Stimulated activated CD4-positive, alpha-beta T cell treated with anti-CD3 and anti-CD28 coated beads, Interleukin-4, amount 100 ng/mL, for 48 hours (primary cell): ENCODE measurements around the gene ECSIT.

Experiments used
- DNase-seq, 2 donors: peaks; one replicate each; pipeline ENCODE4 v3.0.0-alpha.2; 2020; ENCODE audit warnings: low read depth in 2 of 2

Gene ECSIT

DNA sequence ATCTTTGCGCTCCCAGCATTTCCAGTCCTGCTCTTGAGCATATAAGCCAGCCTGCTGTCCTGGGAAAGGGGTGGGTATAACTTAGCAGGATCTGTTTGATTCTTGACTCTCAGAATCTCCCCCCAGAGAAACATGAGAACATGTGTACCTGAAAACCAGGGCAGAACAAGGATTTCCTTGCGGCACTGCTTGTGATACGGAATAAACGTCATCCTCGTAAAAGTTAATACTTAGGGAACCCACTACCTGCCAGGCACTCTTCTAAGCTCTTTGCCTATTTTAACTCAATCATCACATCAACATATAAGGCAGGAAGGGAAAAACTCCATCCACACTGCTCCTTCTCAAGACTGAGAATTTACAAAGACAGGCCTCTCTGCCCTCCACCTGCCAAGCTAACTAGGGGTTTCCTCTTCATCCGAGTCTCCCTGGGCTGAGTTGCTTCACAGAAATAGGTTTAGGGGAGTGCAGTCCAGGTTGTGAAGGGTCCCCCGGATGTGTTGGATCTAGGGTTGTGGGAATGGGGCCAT is 24.4 kb downstream of the ECSIT start:
- DNase-seq, result no peak

DNA sequence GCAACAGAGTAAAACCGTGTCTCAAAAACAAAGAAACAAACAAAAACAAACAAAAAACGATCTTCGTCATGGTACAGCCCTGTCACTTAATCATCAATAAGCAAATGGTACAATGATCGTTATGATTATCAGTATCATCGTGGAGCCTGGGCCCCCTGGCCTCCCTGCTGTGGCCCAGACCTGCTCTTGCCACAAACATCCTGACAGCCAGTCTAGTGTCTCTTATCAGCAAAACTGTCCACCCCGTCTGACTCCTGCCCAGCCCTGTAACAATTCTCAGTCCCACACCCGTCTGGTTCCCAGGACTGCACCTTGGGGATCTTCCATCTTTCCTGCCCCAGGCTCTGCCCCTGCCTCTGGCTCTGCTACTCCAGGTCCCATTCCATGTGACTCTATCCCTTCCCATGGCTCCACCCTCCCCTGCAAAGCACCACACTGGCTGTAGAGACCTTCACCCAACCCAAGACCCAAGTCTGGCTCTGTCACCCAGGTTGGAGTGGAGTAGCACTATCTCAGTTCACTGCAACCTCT is 29.0 kb downstream of the ECSIT start:
- DNase-seq, result no peak

DNA sequence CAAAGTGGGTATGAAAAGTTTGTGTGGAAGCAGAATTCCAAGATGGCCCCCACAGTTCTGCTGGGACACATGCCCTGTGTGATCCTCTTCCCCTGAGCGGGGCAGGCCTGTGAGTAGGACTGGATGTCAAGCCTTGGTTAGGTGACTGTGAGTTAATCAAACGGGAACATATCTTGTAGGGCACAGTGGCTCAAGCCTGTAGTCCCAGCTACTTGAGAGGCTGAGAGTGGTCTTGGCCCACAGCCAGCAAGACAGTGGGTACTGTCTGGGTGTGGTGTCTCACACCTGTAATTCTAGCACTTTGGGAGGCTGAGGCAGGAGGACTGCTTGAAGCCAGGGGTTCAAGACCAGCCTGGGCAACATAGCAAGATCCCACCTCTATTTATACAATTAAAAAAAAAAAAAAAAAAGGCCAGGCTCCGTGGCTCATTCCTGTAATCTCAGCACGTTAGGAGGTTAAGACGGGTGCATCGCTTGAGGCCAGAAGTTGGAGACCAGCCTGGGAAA is 29.7 kb downstream of the ECSIT start:
- no peak for DNase-seq

DNA sequence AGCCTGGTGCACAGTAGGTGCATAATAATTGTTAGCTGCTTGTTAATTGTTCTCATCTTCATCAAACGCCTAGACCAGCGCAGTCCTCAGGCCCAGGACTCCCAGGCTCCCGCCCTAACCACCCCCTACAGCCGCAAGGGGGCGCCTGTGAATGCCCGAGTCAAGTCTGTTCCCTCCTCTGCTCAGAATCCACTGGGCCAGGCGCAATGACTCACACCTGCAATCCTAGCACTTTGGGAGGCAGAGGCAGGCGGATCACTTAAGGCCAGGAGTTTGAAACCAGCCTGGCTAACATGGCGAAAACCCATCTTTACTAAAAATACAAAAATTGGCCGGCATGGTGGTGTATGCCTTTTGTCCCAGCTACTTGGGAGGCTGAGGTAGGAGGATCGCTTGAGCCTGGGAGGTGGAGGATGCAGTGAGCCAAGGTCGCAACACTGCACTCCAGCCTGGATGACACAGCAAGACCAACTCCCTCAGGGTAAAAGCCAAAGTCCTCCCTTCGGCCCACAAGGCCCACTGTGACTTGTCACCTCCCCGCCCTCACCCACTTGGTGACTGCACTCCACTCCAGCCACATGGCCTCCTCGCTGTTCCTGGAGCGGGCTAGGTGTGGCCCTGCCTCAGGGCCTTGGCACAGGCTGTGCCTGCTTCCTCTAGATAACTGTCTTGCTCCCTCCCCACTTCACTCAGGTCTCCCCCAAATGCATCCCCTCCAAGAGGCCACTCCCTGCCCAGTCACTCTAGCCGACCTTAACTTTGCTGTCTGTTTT is 32.4 kb downstream of the ECSIT start:
- DNase-seq, result peak; percentile 61 to 72

DNA sequence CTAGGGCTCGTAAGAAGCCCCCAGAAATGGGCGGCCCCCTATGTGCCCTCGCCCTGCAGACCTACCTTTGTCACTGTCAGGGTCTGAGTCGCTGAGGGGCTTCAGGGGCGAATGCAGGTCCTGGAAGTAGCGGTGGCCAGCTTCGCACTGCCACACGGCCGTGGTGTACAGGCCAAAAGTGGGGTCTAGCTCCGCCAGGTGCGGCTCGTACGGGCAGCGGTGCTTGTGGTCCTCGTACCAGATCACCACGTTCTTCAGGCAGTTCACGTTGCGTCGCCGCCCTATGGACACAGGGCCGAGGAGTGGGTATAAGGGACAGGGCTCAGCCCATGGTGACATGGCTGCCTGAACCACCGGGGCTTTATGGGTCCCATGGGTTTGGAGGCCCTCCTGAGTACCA is 33.0 kb downstream of the ECSIT start:
- no peak for DNase-seq

DNA sequence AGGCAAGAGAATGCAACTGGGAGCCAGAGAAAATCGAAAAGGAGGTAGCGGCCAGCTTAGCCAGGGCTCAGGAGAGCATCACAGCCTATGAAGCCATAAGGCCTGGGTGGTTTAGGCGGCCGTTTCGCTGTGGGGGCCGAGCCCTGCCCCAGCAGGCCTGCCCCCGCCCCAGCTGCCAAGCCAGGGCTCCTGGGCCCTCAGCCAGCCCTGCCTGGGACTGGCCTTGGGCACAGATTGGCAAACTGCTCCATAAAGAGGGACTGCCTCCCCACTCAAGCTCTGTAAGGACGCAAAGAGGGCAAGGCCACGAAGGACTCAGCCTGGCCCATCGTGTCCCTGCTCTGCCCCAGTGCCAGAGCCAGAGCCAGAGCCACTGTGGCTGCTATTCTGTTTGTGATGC is 33.5 kb downstream of the ECSIT start:
- DNase-seq, result no peak

DNA sequence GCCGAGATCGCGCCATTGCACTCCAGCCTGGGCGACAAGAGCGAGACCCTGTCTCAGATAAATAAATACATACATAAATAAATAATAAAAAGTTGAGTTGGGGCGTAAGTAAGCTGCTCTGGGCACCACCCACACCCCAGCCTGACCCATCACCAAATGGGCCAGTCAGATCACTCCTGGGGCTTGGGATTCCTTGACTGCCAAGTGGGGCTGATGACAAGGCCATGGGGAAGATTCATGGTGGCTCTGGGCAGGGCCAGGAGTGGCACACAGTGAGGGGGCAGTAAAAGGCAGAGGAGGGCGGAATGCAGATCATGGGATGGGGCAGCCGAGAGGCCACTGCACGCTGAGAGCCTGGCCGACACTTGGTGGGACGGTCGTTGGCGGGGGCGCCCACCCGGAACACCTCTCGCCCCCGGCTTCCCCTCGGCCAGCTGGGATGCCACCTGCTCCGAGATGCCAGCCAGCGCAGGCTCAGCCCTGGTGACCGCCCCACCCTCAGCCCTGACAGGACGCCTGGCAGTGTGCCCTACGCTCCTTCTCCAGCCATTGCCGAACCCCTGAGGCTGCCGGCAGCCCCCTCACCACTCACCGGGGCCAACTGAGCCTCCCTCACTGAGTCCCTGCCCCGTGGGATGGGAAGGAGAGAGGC is 34.2 kb downstream of the ECSIT start:
- no peak for DNase-seq

DNA sequence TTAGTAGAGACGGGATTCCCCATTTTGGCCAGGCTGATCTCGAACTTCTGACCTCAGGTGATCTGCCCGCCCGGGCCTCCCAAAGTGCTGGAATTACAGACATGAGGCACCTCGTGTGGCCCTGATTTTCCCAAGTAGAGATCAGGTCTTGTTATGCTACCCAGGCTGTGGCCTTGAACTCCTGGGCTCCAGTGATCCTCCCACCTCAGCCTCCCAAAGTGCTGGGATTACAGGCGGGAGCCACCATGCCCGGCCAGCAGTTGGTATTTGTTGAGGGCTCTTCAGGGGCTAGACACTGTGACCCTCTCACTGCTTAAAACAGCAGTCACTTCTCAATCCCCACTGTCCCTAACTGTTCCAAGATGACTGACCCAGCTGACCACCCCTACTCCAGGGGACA is 39.6 kb downstream of the ECSIT start:
- no peak for DNase-seq

DNA sequence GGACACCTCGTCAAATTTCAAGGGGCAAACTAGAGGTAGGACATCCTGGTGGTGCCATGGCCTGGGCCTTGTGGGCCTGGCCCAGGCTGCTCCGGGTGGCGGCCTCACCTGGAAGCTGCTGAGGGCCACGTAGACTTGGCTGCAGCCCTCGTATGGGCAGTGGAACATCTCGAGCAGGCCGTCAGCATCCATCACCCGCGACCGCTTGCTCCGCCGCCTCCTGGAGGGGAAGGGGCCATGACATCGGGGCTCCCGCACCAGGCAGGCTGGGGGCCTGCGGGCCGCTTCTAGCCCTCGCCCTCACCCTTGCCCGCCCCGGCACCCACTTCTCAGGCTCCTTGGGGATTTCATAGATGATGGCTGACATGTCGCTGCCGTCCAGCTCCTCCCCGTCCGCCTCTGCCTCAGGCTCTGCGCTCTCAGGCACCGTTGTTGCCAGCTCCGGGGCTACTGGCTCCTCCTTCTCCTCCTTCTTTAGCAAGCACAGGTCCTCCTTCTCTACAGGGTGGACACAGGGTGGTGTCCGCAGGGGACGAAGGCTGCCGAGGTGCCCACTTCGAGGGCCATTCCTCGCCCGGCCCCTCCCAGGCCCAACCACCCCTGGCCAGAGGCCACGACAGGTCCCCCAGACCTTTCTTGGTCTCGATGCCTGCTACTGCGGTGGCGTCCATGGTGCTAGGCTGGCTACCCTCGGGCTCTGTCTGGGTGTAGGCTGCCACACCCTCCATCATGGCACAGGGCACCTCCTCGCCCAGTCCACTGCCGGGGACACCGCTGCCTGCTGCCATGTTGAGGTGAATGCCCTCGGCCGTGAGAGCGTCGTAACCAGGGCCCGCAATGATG is 42.1 kb downstream of the ECSIT start:
- DNase-seq, result no peak

DNA sequence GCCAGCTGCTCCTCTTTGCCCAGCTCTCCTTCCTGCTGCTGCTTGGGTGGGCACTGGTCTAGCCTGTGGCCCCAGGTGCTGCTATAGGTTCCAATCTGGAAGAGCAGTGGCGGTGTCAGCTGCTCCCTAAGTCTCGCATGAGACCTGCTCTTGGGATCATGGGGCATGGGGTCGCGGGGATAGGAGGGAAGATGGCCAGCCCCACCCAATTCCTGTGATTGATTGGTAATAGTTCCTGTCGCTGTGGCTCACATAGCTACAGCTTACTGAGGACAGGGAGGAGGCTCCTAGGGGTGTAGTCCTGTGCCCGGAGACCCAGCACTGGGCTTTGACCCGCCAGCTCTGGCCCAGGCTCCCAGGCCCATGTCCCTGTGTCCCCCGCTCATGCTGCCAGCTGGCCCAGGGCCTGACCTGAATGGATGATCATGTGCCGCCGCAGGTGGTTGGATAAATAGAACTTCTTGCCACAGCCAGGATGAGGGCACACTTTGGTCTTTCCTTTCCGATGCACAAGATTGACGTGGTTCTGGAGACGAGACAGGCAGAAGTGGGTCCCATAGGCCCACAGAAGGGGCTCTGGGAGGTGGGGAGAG is 43.6 kb downstream of the ECSIT start:
- DNase-seq, result no peak

DNA sequence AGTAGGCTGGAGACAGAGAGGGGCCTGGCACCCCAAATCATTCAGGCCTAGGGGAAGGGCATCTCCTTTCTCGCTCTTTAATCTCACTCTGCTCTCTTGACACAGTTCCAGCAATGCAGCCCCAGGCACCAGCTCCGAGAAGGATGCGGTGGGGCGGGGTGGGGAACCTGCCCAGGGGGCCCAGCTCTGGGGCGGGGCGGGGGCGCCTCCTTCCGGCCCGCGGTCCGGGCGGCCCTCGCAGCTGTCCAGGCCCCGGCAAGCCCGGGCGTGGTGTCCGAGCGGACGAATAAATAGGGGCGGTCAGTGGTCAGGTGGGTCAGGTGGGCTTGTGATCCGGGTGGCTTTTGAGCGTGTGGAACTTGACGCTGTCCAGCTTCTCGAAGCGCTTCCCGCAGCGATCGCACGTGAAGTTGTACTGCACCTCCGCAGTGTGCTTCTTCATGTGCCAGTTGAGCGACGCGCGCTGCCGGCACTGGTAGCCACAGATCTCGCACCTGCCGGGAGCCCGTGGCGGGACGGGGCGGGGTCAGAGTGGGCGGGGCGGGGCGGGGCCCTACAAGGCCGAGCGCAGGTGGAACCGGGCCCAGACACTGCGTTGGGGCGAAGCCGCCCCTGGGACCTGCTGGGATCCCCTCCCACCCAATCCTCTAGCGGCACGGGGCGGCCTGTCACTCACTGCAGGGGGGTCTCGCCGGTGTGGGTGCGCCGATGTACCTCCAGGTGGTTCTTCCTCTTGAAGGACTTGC is 45.4 kb downstream of the ECSIT start:
- no peak for DNase-seq

DNA sequence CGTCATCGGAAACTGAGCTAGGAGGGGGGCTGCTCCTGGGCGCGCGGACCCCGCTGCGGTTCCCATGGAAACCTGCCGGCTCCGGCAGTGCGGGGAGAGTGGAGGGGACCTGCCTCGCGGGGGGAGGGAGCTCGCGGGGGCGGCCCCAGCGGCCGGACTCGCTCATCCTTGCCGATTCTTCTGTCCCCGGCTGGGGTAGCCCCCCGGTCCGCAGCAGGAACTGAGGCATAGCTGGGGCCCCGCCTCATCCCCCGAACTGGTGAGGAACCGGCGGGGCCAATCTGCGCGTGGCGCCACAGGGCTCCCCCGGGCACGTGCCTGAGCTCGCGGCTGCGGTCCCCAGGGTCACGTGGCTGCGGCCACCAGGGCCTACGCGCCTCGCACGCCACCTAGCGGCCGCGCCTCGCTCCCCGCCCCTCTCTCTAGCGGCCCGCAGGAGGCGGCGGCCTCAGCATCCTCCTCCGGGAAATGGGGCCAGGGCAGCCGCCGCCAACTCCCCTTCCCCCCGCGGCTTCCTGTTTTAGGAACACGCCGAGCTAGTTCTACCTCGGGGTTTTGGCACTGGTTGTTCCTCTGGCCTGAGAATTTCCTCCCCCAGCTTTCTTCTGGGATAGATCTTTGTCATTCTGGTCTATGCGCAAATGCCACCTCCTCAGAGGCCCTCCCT is 46.4 kb downstream of the ECSIT start:
- peak; percentile 85 to 90 for DNase-seq

DNA sequence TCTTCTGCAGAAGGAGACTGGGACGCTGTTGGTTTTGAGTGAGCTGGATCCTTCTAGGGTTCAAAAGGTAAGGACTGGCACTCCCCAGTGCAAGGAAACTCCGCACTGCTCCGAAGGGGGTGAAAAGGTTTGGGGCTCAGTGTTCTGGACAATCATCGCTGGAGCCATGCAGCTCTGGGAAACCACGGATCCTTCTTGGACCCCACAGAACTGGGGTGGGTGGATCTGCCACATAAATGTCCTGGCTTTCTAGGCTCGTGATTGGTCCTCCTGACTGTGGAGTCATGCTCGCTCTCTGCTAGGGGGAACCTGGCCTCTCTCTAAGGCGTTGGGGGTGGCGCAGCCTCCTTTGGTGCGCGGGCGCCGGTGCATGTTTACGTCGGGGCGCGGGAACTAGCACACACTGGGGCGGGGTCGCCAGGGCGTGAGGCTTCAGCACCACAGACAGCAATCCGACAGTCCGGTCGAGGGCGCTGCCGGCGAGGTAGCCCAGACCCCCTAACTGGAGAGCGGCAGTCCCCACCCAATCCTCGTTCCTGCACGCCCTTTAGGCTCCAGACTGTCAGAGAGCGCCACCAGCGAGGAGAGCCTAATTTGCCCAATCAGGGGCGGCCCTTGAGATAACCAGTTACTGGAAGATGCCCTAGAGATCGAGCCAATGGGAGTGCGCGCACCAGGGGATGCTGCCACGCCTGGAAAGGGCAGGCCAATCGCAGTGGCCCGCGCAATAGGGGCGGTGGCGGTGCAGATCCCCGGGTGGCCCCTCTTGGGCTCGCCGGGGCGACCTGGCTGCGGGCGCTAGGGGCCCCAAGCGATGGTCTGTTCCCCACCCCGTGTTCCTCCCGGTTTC is 47.2 kb downstream of the ECSIT start:
- peak; percentile 74 to 78 for DNase-seq

DNA sequence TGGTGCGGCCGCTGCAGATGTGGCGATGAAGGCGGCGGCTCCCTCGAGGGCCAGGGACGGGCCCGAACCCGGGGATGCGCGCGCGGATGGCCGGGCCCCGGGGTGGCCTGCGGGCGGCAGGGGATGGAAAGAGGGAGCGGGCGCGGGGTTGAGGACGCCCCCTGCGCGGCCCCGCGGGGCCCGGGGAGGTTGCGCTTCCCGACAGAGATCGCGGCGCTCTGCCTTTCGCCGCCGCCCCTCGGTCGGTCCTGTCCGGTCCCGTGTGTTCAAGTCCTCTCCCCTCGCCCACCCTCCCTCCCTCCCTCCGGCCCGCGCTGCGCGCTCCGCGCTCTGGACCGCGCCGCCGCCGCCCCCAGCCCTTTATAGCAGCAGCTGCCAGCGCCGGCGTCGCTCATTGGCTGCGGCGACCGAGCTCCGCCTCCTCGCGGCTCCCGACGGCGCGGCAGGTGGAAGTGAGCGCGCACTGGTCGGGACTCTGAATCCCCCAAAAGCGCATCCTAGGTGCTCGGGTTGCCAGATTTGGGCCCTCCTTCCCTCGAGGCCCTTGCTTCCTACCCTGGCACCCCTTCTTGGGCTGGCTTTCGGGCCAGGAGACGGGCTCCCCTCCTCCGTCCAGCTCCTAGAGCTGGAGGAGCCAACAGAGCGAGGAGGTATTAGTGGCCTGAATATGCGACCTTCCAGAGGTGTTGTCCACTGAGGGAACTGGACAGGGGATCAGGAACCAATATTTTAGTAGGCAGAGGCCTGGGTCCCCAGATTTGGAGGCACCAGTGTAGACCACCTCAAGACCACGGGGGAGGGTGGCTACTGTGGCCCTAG is 48.0 kb downstream of the ECSIT start, which contains the start of gene ELAVL3:
Gene ELAVL3, minus strand, starts transcription at position 332 of the 819 bp plus-strand sequence. CDS start 438 bp downstream, outside the sequence.
- DNase-seq, result no peak

DNA sequence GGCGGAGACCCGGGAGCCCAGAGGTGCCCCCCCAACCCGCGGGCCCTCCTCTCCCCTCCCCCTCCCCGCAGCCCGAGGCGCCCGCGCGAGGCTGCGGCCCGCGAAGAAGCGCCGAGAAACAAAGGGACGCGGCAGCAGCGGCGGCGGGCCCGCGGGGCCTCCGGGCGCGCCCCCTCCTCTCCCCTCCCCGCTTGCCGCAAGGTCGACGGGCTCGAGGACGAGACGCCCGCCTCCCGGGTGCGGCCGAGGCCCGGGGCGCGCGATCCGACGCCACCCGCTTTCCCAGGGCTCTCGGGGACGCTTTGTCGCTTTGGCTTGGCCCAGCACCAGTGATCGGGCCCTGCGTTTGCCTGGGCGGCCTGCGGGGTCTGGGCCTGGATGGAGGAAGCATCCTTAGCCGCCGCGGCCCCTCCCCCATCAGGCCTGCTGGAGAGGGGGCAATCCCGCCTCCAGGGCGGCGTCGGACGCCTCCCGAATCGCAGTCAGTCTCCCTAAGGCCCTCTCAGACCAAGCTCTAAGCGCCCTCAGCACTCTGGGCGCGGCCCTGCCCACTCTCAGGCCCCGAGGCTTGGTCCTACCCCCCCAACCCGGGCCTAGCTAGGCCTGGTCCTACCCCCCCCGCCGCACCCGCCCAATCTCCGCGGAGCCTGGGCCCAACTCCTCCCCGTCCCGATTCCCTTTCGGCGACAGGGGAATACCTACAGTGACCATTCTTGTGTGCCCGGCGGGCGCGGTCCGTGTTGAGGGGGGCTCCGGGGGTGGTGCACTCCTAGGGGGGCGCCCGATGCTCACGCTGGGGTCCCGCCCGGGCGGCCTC is 48.8 kb downstream of the ECSIT start:
- no peak for DNase-seq

DNA sequence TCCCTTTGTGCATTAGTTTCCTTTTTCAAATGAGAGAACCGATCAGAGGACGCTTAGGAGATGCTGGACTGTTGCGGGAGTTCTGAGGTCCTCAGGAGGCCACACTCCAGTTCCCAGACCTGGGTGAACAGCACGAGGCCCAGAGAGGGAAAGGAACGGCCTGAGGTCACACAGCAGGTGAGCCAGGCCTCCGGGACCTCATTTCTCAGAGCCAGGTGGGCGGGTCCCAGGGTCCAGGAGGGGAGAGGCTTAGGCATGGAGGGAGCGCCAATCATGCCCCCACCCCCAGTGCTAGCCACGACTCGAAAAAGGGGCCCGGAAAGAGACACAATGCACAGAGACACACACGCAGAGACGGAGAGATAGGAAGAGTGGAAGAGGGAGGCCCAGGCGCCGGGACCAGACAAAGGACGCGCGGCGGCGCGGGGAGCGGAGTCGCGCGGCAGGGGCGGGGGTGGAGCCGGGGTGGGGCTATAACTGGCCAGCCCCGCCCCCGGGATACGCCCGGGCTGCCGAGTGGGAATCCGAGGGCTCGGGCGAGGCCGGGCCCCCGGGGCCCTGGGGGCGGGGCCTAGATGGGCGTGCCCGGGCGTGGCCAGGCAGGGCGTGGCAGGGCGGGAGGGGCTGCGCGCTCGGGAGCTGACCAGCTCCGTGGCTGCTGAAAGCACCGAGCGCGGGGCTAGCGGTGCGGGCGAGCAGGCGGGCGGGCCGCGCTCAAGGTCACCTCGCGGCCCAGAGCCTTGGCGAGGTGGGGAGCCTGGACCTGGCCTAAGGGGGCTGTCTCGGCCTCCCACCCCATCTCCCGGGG is 49.6 kb downstream of the ECSIT start:
- peak; percentile 24 to 26 for DNase-seq
